Measurements from ENCODE around the gene SFXN2. TPM values are rescaled to one million over a fixed set of nuclear protein-coding genes. Genes with fewer than 3 reads are reported as not detected.

Gene SFXN2
- total and polyA plus RNA-seq, 9 donors: 6.2 to 31.2 (median 15.4) TPM

DNA sequence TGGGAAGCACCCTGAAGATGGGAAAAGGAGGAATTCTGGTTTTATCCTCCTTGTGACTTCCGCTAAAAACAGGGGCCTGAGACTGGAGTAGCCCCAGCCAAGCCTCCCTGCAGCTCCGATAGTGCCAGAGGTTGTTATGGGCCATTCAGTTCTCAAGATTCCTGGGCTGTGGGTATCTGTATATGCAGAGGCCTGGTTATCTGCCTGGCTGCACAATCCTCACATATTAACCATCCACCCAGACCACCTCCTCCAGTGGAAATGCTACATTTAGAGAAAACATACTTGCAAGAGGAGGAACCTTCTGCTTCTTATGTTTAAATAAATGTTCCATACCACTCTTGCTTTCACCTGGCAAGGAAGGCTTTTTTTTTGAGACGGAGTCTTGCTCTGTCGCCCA lies 34.8 kb upstream of the SFXN2 start:
- no peak for TF ChIP-seq CTCF (IDR thresholded peaks at IDR 0.05)
- no peak for TF ChIP-seq POLR2A (IDR thresholded peaks at IDR 0.05)
- no peak for TF ChIP-seq EP300 (IDR thresholded peaks at IDR 0.05)
- 86 to 94% (median 94%) methylated on average over 4 of the region's 4 CpGs for WGBS, 3 donors
- Histone ChIP-seq H3K9me3 (no peaks in the 10 kb centered on the region), H3K27me3 (no peaks in the 10 kb centered on the region), H3K27ac (no peak overlapping the region), H3K36me3 (no peaks in the 10 kb centered on the region), H3K4me1 (ENCODE audit: insufficient read depth) (peaks cover 26% of the 10 kb centered on the region), H3K4me3 (no peak overlapping the region)
- intact Hi-C loops (cut with DNase I): loop anchor here in 1 of 4 donors (5.0 kb wide), 1 partner anchor 33 kb away; the partner anchor contains the start of genes ARL3 and SFXN2
- DNase-seq: no peak

DNA sequence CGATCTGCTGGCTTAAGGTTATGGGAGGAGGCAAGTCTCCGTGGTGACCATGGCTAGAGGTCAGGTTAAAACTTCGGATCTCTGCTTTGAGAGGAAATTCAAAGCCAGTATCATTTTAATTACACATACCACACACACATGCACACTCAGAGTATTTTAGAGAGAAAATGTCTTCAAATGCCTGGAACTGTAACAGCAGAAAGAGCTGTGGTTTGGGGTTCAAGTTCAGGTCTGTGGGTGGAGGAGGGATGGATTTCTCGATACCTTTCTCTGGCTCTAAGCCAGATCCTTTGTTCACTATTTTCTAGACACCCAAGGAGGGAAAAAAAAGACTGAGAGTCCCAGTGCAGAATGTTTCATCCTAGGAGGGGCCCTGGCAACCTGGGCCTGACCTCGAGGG lies 32.7 kb upstream of the SFXN2 start:
- Histone ChIP-seq H3K36me3 (no peaks in the 10 kb centered on the region), H3K4me3 (no peak overlapping the region), H3K27ac (no peak overlapping the region), H3K27me3 (no peaks in the 10 kb centered on the region), H3K4me1 (ENCODE audit: insufficient read depth) (peaks cover 16% of the 10 kb centered on the region), H3K9me3 (no peaks in the 10 kb centered on the region)
- intact Hi-C loops (cut with DNase I): no loop called here
- 72 to 78% (median 76%) methylated on average over 5 of the region's 5 CpGs for WGBS, 3 donors
- no peak for DNase-seq
- TF ChIP-seq CTCF (IDR thresholded peaks at IDR 0.05) (no peak), POLR2A (IDR thresholded peaks at IDR 0.05) (no peak), EP300 (IDR thresholded peaks at IDR 0.05) (no peak)

GRCh38 chr10:102682416-102682815 lies 32.0 kb upstream of the SFXN2 start:
- Histone ChIP-seq H3K36me3 (no peaks in the 10 kb centered on the region), H3K9me3 (no peaks in the 10 kb centered on the region), H3K27ac (no peak overlapping the region), H3K4me3 (no peak overlapping the region), H3K4me1 (ENCODE audit: insufficient read depth) (peaks cover 11% of the 10 kb centered on the region), H3K27me3 (no peaks in the 10 kb centered on the region)
- 93 to 96% (median 95%) methylated on average over 7 of the region's 7 CpGs for WGBS, 3 donors
- TF ChIP-seq EP300 (IDR thresholded peaks at IDR 0.05): no peak
- no peak for TF ChIP-seq CTCF (IDR thresholded peaks at IDR 0.05)
- TF ChIP-seq POLR2A (IDR thresholded peaks at IDR 0.05): no peak
- DNase-seq: no peak
- intact Hi-C loops (cut with DNase I): no loop called here

- WGBS, 3 donors: 87 to 89% (median 89%) methylated on average over 4 of the region's 4 CpGs
- no peak overlapping the region for H3K4me3 ChIP-seq
- peaks cover 6% of the 10 kb centered on the region for H3K4me1 ChIP-seq (ENCODE audit: insufficient read depth)
- intact Hi-C loops (cut with DNase I): no loop called here
- no peak for DNase-seq
- H3K9me3 ChIP-seq: no peaks in the 10 kb centered on the region
- H3K27me3 ChIP-seq: no peaks in the 10 kb centered on the region
- H3K36me3 ChIP-seq: no peaks in the 10 kb centered on the region
- no peak for TF ChIP-seq CTCF (IDR thresholded peaks at IDR 0.05)
- no peak for TF ChIP-seq POLR2A (IDR thresholded peaks at IDR 0.05)
- no peak for TF ChIP-seq EP300 (IDR thresholded peaks at IDR 0.05)
- no peak overlapping the region for H3K27ac ChIP-seq
Measured at GRCh38 chr10:102682981-102683380, 31.5 kb upstream of the SFXN2 start.

Data from ovary (tissue), 9 donors.